HG02840 (cell line): Measurements from ENCODE around the gene GRIA3.
"Not testable (repeated sequence)": the region's sequence is repeated elsewhere in the genome, so short reads cannot be mapped to it uniquely, and the experiment has no call there.

Experiments
- ATAC-seq: cut with Tn5 transposase; IDR thresholded peaks from one replicate; pipeline ENCODE4 v1.9.1; 2021; ENCODE audit warnings: mild to moderate bottlenecking, moderate library complexity, moderate number of reproducible peaks; ENCODE audit not compliant: unreplicated experiment, low FRiP score

The GRIA3 gene

DNA sequence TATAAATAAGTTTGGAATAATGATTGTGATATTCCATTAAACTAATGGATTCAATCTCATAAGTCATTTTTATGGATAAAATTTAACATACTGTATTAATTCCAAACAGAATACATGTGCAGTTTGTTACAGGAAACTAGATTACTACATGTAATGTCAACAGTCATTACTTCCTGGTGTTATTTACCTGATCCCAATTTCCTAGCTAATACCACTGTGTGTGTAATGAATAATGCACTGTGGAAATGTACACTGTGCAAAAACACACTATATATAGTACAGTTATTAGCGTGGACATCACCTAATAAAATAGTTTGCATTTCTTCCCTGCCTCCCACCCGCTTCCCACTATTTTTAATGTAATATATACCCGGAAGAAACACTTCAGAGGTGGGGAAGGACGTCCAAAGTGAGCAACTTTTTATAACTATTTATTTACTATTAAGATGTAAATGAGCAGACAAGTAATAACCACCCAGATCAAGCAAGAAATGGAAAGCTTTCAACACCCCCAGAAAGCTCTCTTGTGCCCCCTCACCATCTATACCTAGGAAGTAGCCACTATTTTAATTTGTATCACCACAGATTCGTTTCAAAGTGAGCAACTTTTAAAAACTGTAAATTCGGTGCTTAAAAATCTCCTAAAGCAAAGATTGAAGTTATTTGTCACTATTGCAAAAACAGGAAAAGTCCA, 329.7 kb downstream of the GRIA3 start:
- ATAC-seq, result no peak

DNA sequence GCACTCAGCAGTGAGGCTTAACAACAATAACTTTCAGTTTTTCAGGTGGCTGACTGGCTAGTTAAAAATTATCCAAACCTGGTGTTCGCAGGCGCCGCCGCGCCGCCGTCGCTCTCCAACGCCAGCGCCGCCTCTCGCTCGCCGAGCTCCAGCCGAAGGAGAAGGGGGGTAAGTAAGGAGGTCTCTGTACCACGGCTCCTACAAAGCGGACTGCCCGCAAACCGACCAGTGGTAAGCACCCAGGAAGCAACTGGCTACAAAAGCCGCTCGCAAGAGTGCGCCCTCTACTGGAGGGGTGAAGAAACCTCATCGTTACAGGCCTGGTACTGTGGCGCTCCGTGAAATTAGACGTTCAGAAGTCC, 330.2 kb downstream of the GRIA3 start:
- not testable (repeated sequence) for ATAC-seq

- ATAC-seq, result no peak
Observed at GRCh38 chrX:123518791-123519190, 334.7 kb downstream of the GRIA3 start.

DNA sequence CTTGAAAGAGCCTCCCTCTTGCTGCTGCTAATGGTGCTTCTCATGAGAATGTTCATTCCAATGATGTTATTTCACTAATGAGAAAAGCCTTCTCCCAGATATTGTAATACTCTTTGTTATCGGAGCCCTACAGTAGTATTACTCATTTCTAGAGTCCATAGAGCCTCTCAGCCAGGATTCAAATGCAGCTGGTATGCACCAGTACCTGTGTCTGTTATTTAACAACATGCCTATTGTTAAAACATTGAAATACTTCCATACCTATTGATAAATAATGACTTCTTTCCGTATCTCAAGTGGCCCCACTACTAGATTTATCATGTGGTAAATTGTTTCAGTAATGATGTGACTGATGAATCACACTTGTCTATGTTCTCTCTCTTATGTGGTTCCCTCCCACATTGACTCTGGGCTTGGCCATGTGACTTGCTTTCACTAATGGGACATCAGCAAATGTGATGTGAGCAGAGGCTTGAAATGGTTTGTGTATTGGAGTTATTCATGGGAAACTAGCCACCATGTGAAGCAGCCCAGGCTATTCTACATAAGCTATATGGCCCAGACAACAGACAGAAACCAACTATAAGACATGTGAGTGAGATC, 341.1 kb downstream of the GRIA3 start:
- ATAC-seq, result no peak

GRCh38 chrX:123530726-123531125, 346.6 kb downstream of the GRIA3 start:
- not testable (repeated sequence) for ATAC-seq
